DMS153 treated with DMSO at 0.1 percent for 48 hours (cell line): ENCODE data around the gene IL21R.

Experiments used
- DNase-seq: peaks from one replicate; lab custom pipeline; 2025; ENCODE audit not compliant: unreplicated experiment; lab: John Stamatoyannopoulos, UW

IL21R gene

GRCh38 chr16:27462846-27463682 lies 61.1 kb downstream of the IL21R start:
- no peak for DNase-seq

GRCh38 chr16:27463741-27464591 lies 62.0 kb downstream of the IL21R start:
- DNase-seq, result no peak

DNA sequence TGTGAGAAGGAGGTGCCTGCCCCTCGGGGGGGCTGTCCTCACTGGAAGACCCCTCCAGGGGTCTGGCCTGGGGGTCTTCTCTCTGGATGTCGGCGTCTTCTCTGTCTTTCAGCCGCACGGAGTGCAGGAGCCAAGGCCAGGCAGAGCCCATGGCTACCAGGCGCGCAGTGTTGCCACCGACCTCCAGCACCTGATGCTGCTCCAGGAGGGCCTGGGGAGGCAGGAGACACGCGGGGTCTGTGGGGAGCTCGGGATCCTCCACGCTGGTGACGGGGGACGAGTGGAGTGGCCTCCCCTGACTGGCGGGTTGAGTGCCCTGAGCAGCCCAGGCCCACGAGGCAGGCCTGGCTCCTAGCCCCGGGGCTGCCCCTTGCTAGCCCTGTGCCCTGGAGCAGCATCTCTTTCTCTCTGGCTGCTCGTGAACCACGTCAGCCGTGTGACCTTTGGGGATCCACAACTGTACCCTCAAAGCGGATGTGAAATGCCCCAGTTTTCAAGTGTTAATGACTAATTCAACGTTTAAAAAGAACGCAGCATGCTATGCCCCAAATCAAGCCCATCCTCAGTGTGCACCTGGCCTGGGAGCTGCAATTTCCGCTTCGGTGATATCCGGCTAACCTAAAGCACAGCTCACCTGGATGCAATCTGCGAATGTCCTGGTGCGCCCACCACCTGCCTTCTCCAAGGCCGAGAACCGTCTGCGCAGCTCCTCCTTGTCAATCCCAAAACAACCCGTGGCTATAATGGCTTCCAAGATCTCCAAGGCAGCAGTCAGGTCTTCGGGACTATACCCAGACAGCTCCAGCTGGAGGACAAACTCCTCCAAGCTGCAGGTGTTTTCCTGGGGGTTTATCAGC lies 62.9 kb downstream of the IL21R start:
- no peak for DNase-seq

GRCh38 chr16:27465483-27465879 lies 63.5 kb downstream of the IL21R start:
- DNase-seq, result no peak

- DNase-seq, result no peak
Observed at GRCh38 chr16:27468941-27469531, 67.1 kb downstream of the IL21R start.

- DNase-seq, result no peak
Observed at GRCh38 chr16:27470567-27471431, 68.8 kb downstream of the IL21R start.

GRCh38 chr16:27471661-27472060 lies 69.7 kb downstream of the IL21R start:
- no peak for DNase-seq

DNA sequence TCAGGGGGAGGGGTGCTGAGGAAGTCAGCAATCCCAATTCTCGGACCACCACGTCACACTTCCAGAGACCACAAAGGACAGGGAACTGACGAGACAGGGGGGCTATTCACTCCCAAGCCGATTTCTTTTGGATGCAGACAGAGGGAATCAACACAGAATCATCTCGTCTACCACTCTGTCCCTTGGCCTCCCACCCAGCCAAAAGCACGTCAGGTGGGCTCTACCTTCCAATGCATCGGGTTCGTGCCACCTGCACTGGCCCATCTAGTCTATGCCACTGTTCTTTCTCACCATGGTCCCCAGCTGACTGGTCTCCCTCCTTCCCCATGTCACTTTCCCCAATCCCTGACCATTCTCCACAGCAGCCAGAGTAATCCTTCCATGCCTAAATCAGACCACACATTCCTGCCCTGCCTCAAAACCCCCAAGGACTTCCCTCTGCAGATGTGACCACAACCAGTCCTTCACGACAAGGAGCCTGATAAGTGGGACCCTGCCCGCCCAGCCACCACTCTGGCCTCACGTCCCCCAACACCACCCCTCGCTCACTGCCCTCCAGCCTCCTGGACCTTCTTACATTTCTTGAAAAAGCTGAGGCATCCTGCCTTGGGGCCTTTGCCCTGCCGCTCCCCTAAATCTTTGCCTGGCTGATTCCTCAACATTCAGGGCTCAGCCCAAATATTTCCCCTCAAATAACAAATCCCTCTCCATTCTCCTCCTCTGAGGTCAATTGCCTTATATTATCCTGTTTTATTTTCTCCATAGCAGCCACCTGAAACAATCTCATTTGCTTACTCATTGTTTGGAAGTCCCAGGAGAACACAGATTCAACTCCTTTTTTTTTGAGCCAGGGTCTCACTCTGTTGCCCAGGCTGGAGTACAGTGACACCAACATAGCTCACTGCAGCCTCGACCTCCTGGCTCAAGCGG lies 70.4 kb downstream of the IL21R start:
- no peak for DNase-seq

GRCh38 chr16:27473101-27473900 lies 71.3 kb downstream of the IL21R start:
- no peak for DNase-seq

DNA sequence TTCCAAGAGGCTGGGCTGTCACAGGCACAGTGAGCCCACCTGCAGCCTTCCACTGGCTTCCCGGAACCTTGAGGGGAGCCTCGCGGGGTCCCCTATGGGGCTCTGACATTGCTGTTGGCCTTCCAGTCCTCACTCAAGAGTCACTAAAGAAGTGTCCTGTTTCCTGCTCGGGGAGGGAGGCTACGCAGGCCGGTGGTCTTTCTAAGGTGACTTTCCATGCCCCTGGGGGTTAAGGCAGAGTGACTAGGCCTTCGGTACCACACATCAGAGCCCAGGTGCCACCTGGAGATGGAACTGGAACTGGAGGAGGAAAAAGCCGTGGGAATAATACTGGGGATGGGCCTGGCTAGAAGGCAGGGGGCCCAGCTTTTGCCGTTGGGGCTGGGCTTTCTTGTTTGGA lies 72.1 kb downstream of the IL21R start:
- DNase-seq, result no peak

DNA sequence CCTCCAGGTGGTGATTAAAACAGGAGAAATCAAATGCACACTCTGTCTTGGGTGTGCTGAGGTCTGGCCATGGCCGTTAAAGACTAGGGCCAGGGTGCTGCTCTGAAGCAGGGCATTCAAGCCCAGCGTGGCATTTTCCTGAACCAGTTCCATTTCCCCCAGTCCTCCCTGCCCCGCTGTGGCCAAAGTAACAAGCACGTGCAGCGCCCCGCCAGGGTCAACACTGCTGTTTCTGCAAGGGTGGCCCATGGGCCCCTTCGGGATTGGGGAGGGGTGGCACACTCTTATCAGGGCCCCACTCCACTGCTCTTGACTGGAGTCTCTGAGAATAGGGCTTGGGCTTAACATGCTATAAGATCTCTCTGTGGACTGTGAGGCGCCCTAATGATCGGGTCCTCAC lies 72.9 kb downstream of the IL21R start:
- DNase-seq, result no peak

DNA sequence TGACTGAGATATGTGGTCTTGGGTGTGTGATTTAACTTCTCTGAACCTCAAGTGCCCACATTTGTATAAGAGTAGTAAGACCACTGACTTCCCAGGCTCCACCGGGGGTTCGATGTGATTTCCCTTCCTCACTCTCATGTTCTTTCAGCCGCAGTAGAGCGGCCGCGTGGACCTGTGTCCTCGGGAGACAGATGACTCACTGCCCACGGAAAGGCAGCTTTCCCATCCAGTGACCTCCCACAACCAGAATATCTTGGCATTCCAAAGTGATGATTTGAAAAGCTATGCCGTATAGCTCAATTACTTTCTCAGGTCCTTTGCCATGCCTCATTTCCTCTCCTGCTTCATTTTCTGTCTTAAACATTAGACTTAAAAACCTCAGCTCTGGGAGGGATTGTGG lies 73.6 kb downstream of the IL21R start:
- DNase-seq, result no peak

DNA sequence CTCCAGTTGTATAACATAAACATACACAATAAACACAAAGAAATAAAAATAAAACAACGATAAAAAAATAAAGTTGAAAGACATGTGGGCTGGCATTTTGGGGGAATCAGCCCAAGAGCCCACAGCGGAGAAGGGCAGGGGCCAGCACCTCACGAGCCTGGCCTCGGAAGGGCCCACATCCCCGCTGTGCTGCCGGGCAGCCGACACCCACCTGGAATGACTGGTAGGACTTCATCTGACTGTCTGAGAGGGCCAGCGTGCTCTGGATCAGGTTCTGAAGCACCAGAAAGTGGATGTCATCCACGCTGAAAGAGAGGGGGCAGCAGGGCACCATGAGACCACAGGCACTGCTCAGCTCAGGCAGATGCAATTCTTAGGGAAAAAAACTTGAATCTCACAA lies 74.3 kb downstream of the IL21R start:
- no peak for DNase-seq

DNA sequence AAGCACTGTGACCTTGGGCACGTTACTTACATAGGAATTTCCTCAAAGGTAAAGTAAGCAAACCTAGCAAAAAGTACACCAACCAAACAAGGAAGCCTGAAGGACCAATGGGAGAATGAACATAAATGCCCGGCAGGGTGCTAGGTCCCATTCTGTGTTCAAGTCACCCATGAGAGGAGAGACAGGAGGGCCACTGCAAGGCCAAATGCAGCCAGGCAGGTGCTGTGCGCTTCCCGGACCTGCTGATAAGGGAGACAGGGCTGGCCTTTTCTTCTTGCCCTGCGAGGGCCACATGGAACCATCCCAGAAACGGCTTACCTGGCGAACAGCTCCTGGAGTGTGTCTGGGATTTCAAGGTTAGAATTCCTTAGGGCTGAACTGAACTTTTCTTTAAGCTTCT lies 78.8 kb downstream of the IL21R start:
- DNase-seq, result no peak

GRCh38 chr16:27481282-27481934 lies 79.4 kb downstream of the IL21R start:
- no peak for DNase-seq

- DNase-seq, result no peak
Observed at GRCh38 chr16:27482397-27483087, 80.6 kb downstream of the IL21R start.

DNA sequence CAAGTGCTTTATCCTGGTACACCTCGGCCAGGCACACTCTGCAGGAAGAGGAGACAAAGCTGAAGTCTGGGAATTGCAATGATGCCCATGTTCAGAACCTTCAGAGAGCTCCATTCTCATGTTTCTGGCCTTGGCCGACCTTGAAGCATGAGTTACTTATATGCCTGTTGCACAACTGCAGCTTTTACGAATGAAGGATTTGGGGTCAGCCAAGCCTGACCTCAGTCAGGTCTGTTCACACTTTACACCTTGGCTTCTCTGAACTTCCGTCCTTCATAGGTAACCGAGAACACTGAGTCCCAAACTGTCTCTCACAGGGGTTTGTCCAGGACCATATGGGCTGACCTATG lies 81.1 kb downstream of the IL21R start:
- DNase-seq, result no peak
